Right renal cortex interstitium (tissue), 3 donors: ENCODE measurements around the gene DNAH3. TPM values are rescaled to one million over a fixed set of nuclear protein-coding genes. Genes with fewer than 3 reads are reported as not detected.
"Not testable (repeated sequence)": the region's sequence is repeated elsewhere in the genome, so short reads cannot be mapped to it uniquely, and the experiment has no call there.

Experiments used
- DNase-seq, 3 donors: peaks; one replicate each; pipeline ENCODE4 v3.0.0-alpha.2; 2013; ENCODE audit warnings: low read depth in 3 of 3, low spot score in 2 of 3
- polyA plus RNA-seq, 3 donors: library from polyadenylated mRNA; unstranded; fragments of 120-200 nt; gene quantifications; one replicate each; pipeline ENCODE4 v1.2.1, GENCODE V29; 2013; ENCODE audit not compliant: insufficient read length in 3 of 3

The DNAH3 gene
- polyA plus RNA-seq, 3 donors, result 0.18 to 0.47 (median 0.29) TPM

- no peak for DNase-seq
Observed at GRCh38 chr16:20946015-20946629, 204.5 kb downstream of the DNAH3 start.

DNA sequence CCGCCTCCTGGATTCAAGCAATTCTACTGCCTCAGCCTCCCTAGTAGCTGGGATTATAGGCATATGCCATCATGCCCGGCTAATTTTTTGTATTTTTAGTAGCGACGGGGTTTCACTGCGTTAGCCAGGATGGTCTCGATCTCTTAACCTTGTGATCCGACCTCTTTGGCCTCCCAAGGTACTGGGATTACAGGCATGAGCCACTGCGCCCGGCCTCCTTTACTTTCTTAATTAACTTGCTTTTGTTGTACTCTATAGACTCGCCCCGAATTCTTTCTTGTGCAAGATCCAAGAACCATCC is 205.1 kb downstream of the DNAH3 start:
- not testable (repeated sequence) for DNase-seq

DNA sequence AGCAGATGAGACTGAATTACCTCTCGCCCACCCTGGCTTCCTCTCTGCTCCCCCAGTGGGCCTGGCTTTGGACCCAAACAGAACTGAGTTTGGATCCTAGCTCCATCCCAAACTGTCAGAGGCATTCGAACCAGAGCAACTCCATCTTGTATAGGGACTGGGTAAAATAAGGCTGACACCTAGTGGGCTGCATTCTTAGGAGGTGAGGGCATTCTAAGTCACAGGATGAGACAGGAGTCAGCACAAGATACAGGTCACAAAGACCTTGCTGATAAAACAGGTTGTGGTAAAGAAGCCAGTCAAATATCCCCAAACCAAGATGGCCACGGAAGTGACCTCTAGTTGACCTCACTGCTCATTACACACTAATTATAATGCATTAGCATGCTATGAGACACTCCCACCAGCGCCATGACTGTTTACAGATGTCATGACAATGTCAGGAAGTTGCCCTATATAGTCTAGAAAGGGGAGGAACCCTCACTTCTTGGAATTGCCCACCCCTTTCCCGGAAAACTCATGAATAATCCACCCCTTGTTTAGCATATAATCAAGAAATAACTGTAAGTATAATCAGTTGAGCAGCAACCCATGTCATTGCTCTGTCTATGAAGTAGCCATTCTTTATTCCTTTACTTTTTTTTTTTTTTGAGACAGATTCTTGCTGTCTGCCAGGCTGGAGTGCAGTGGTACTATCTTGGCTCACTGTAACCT is 205.6 kb downstream of the DNAH3 start:
- no peak for DNase-seq

GRCh38 chr16:20942256-20942655 is 208.4 kb downstream of the DNAH3 start:
- DNase-seq, result no peak

GRCh38 chr16:20941636-20941926 is 209.1 kb downstream of the DNAH3 start:
- no peak for DNase-seq

GRCh38 chr16:20940871-20941635 is 209.6 kb downstream of the DNAH3 start:
- no peak for DNase-seq

GRCh38 chr16:20939611-20940010 is 211.0 kb downstream of the DNAH3 start:
- DNase-seq, result no peak

DNA sequence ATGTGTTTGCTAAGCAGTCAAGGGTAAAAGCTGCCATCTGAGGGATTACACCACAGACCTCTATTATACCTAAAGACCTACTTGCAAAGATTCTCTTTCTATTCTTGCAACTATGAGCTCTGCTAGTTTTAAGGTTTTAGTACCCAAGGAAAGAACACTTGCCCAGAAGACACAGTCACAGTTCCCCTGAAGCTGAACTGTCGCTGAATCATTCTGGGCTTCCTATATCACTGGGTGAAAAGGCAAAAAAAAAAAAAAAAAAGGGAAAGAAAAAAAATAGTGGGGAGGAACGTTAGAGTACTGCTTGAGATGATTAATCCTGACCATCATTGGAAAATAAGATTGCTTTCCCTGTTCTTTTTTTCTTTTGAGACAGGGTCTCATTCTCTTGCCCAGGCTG is 212.2 kb downstream of the DNAH3 start:
- no peak for DNase-seq

- no peak for DNase-seq
Observed at GRCh38 chr16:20937736-20938135, 212.9 kb downstream of the DNAH3 start.

- no peak for DNase-seq
Observed at GRCh38 chr16:20933589-20933988, 217.1 kb downstream of the DNAH3 start.

GRCh38 chr16:20931066-20931600 is 219.5 kb downstream of the DNAH3 start:
- DNase-seq, result no peak

- no peak for DNase-seq
Observed at GRCh38 chr16:20930365-20930690, 220.3 kb downstream of the DNAH3 start.

GRCh38 chr16:20929676-20930364 is 220.8 kb downstream of the DNAH3 start:
- not testable (repeated sequence) for DNase-seq

DNA sequence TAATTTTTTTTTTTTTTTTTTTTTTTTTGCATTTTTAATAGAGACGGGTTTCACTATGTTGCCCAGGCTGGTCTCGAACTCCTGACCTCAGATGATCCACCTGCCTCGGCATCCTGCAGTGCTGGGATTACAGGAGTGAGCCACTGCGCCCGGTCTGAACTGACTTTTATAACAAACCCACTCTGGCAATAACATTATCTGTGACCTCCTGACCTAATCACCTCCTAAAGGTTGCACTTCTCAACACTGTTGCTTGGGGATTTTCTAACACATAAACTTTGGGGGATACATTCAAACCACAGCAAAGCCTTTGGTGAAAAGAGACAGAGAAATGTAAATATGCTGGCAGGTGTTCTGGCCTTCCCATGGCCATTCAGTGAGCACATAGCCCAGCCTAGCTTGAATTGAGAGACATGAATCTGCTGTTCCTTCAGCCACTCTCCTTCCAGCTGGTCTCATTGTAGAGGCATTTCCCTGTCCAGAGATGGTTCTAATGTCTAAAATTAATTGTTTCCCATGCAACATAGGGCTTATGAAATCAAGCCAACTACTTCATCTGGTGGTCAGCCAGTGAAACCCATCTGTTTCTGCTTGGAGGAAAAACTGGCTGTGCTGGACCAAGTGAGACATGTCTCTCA is 221.8 kb downstream of the DNAH3 start:
- DNase-seq, result no peak

- DNase-seq, result no peak
Observed at GRCh38 chr16:20925751-20926150, 224.9 kb downstream of the DNAH3 start.

GRCh38 chr16:20923876-20924275 is 226.8 kb downstream of the DNAH3 start:
- no peak for DNase-seq

DNA sequence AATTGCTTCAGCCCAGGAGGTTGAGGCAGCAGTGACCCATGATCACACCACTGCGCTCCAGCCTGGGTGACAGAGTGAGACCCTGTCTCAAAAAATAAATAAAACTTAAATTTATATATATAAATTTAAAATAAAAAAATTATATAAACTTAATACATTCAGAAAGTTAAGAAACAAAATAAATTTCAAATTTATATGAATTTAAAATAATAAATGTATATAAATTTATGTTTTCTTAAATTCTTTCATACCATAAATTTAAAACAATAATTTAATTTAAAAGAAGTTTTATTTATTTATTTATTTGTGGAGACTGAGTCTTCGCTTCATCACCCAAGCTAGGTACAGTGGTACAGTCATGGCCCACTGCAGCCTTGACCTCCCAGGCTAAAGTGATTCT is 229.8 kb downstream of the DNAH3 start:
- no peak for DNase-seq

DNA sequence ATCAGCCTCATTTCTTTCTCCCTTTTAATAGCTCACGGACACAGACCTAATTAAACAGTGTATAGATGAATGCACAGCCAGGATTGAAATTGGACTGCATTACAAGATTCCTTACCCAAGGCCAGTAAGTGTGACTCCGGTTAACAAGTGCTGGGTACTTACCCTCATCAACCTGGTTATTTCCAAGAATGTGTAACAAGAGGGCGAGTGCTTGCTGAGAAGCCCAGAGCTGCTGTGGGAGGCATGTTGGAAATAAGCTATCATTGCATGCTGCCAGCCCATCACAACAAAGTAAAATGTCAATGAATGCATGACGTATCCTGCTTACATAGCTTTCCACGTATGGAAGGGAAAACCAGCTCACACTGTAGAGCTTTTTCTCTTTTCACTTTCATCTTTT is 230.6 kb downstream of the DNAH3 start:
- no peak for DNase-seq

DNA sequence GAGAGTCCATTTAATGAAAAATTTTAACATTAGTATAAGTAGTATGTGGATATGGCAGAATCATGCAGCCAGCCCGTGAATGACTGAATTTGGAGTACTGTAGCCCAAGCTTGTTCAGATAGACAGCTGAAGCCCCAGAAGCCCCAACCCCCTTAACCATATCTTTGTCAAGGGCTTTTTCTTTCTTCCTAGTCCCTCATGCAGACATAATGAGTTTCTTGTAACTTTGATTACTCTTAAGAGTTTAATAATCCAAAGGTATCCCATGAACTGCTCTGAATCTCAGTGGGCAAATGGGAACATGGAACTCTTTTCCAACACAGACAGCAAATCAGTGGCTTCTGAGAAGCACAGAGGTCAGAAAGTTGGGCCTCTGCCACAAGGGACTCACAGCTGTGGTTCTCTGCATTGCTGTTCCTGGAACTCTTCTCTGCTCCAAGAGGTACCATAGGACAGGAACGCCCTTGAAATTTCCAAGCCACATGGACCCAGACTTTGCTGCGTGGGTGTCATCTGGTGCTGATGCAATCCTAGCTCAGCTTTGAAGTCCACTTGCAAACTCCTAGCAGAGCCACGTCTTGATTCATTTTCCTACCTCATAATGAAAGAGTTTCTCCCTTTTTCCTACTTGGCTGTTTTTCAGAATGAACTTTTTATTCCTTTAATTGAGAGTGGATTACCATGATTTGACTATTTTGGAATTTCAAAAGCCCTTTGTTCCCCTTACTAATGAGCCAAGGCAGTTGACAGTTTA is 232.0 kb downstream of the DNAH3 start:
- no peak for DNase-seq

- DNase-seq, result no peak
Observed at GRCh38 chr16:20916942-20917341, 233.7 kb downstream of the DNAH3 start.
